ENCODE data around the gene TTC7B.

DNA sequence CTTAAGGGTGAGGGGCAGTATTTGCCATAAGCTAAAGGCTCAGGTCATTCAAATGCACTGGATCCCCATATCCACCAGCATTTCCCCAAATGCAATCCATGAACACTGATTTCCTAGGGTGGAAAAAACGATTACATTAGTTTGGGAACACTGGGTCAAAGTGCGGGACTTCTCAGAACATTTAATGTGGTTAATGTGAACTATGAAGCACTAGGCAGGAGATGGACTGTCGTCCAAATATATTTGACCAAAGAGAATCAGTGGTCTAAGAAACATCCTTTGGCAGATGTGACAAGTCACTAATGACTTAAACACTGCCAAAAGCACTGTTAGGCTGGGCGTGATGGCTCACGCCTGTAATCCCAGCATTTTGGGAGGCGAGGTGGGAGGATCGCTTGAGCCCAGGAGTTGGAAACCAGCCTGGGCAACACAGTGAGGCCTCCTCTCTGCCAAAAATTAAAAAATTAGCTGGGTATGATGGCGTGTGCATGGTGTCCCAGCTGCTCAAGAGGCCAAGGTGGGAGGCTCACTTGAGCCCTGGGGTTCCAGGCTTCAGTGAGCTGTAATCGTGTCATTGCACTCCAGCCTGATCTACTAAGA is 214.0 kb downstream of the TTC7B start:
- TF ChIP-seq POLR2A (IDR thresholded peaks at IDR 0.05), result no peak
- TF ChIP-seq, protein P1, sequence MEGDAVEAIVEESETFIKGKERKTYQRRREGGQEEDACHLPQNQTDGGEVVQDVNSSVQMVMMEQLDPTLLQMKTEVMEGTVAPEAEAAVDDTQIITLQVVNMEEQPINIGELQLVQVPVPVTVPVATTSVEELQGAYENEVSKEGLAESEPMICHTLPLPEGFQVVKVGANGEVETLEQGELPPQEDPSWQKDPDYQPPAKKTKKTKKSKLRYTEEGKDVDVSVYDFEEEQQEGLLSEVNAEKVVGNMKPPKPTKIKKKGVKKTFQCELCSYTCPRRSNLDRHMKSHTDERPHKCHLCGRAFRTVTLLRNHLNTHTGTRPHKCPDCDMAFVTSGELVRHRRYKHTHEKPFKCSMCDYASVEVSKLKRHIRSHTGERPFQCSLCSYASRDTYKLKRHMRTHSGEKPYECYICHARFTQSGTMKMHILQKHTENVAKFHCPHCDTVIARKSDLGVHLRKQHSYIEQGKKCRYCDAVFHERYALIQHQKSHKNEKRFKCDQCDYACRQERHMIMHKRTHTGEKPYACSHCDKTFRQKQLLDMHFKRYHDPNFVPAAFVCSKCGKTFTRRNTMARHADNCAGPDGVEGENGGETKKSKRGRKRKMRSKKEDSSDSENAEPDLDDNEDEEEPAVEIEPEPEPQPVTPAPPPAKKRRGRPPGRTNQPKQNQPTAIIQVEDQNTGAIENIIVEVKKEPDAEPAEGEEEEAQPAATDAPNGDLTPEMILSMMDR (IDR thresholded peaks at IDR 0.05), result no peak

All from Peyer's patch (tissue), 4 donors.